Testis (tissue), 2 donors: Measurements from ENCODE around the gene CYP4F3.

Experiments
- CTCF ChIP-seq, 3 experiments: fragments of 450-650 bp in 2 of 3; fragments of 200-600 bp in 1 of 3; sonication (generic) in 1 of 3; IDR thresholded peaks; one replicate each; pipeline ENCODE4 v1.5.1; 2016 to 2019; ENCODE audit warnings: antibody characterized with exemption in 3 of 3, mild to moderate bottlenecking in 2 of 3, moderate library complexity in 1 of 3
- POLR2A ChIP-seq: fragments of 450-650 bp; IDR thresholded peaks from one replicate; pipeline ENCODE4 v1.6.1; 2017; ENCODE audit warnings: antibody characterized with exemption, mild to moderate bottlenecking, moderate library complexity

GRCh38 chr19:15644066-15644741, 3.5 kb downstream of the CYP4F3 start:
- no peak for TF ChIP-seq CTCF (IDR thresholded peaks at IDR 0.05)
- TF ChIP-seq POLR2A, result no peak
